GM12878 (cell line): Measurements from ENCODE around the gene BCAN. TPM values are rescaled to one million over a fixed set of nuclear protein-coding genes. Genes with fewer than 3 reads are reported as not detected.

Source experiments
- ATAC-seq: fragments of 200-7000 bp; cut with Tn5 transposase; 3 replicates; pipeline ENCODE4 v1.9.1; 2020; ENCODE audit warnings: mild to moderate bottlenecking, moderate library complexity
- BruUV-seq: library from RNA; stranded (reverse); fragments of 400-500 nt; replicated peaks from 2 replicates; lab custom pipeline; 2021; lab: Mats Ljungman, UMichigan
- CTCF ChIA-PET: fragments of 300-600 bp; sonication (Branson Sonifier 250); formaldehyde crosslinking; extraction: SDS; loops from one replicate; lab custom pipeline; 2021; ENCODE audit warnings: inconsistent platforms; lab: Yijun Ruan, JAX
- POLR2A ChIA-PET: fragments of 350-600 bp; formaldehyde crosslinking; extraction: SDS; loops from one replicate; lab custom pipeline; 2021; ENCODE audit warnings: inconsistent platforms; lab: Charles Lee
- RAD21 ChIA-PET: fragments of 300-600 bp; sonication (Branson Sonifier 250); formaldehyde crosslinking; loops from one replicate; lab custom pipeline; 2023; ENCODE audit warnings: antibody characterized with exemption; ENCODE audit not compliant: unreplicated experiment; lab: Charles Lee
- SMC1A ChIA-PET: fragments of 300-600 bp; sonication (Branson Sonifier 250); formaldehyde crosslinking; loops from one replicate; lab custom pipeline; 2023; ENCODE audit not compliant: unreplicated experiment, uncharacterized antibody; lab: Charles Lee
- DNase-seq: peaks from one replicate; pipeline ENCODE4 v3.0.0-alpha.2; 2011; ENCODE audit warnings: low read depth, low spot score
- FAIRE-seq: peaks from 3 replicates; lab custom pipeline; 2011; peaks lifted over from hg19 to GRCh38; lab: Jason Lieb, UNC
- H2AFZ ChIP-seq: 2 replicates; pipeline ENCODE4 v1.6.0; 2011; ENCODE audit warnings: low read depth, low read length, control low read depth; ENCODE audit not compliant: control insufficient read depth
- H3K27ac ChIP-seq: 2 replicates; pipeline ENCODE4 v1.5.1; 2011; ENCODE audit warnings: control low read depth; ENCODE audit not compliant: control insufficient read depth, insufficient read depth
- H3K27me3 ChIP-seq, 2 experiments: replicated peaks in 1 of 2; 2 replicates each; pipeline versions ENCODE4 v1.6.0 to v1.6.1; 2011; ENCODE audit warnings: low read length in 1 of 2; ENCODE audit not compliant: control insufficient read depth in 2 of 2, insufficient read depth in 2 of 2
- H3K36me3 ChIP-seq, 2 experiments: 2 replicates each; pipeline ENCODE4 v1.5.1; 2011; ENCODE audit warnings: low read length in 1 of 2; ENCODE audit not compliant: control insufficient read depth in 2 of 2, insufficient read depth in 2 of 2
- H3K4me1 ChIP-seq: 2 replicates; pipeline ENCODE4 v1.6.1; 2011; ENCODE audit warnings: mild to moderate bottlenecking, low read length, moderate library complexity, mixed read lengths; ENCODE audit not compliant: control insufficient read depth, insufficient read depth
- H3K4me2 ChIP-seq: 2 replicates; pipeline ENCODE4 v1.6.0; 2011; ENCODE audit warnings: control low read depth; ENCODE audit not compliant: control insufficient read depth, insufficient read depth
- H3K4me3 ChIP-seq: fragments of 200-600 bp; sonication (generic); 2 replicates; pipeline ENCODE4 v1.5.1; 2016
- H3K79me2 ChIP-seq: 2 replicates; pipeline ENCODE4 v1.6.0; 2011; ENCODE audit warnings: low read length; ENCODE audit not compliant: control insufficient read depth, insufficient read depth
- H3K9ac ChIP-seq: 2 replicates; pipeline ENCODE4 v1.8.0; 2011; ENCODE audit warnings: low read length, control low read depth, mixed read lengths; ENCODE audit not compliant: control insufficient read depth, insufficient read depth
- H3K9me3 ChIP-seq: replicated peaks from 3 replicates; pipeline ENCODE4 v1.5.1; 2011; ENCODE audit warnings: mild to moderate bottlenecking, low read length; ENCODE audit not compliant: control insufficient read depth, insufficient read depth
- H4K20me1 ChIP-seq: 2 replicates; pipeline ENCODE4 v1.6.0; 2011; ENCODE audit not compliant: control insufficient read depth, insufficient read depth
- MXI1 ChIP-seq: fragments of 150-350 bp; IDR thresholded peaks from 2 replicates; pipeline ENCODE4 v1.6.1; 2011; ENCODE audit warnings: low read depth, mild to moderate bottlenecking, inconsistent platforms, low read length, improper control_type of control experiment
- PAX5 ChIP-seq: IDR thresholded peaks from 2 replicates; pipeline ENCODE4 v1.6.1; 2011; ENCODE audit warnings: low read depth, low read length, borderline replicate concordance
- SUZ12 ChIP-seq: fragments of 200-600 bp; sonication (generic); IDR thresholded peaks from one replicate; pipeline ENCODE4 v1.6.1; 2018; ENCODE audit warnings: antibody characterized with exemption, mild to moderate bottlenecking; ENCODE audit not compliant: unreplicated experiment
- TCF7 ChIP-seq: IDR thresholded peaks from 2 replicates; pipeline ENCODE4 v1.6.1; 2014; ENCODE audit warnings: antibody characterized with exemption, borderline replicate concordance
- WGBS: methylation state at CpG from one replicate; pipeline ENCODE4 v1.1.6; 2016; ENCODE audit warnings: low lambda C conversion rate; ENCODE audit not compliant: insufficient replicate concordance, insufficient coverage; ENCODE audit errors: missing lambda C conversion rate; 5-methylcytosine and 5-hydroxymethylcytosine counted together
- in situ Hi-C: fragments of 300-500 bp; cut with MboI; formaldehyde crosslinking; loops from 9 replicates; pipeline ENCODE4 v1.14.3; 2018; ENCODE audit warnings: mixed read lengths
- intact Hi-C: fragments of 100-400 bp; cut with micrococcal nuclease; formaldehyde crosslinking; loops from one replicate; pipeline ENCODE4 v1.14.2; 2022; ENCODE audit not compliant: unreplicated experiment
- polyA plus RNA-seq, 11 experiments: library from polyadenylated mRNA; depleted of rRNA in 4 of 11; unstranded in 6 of 11; stranded (reverse) in 5 of 11; fragments of >200 nt; fragmentation: Nextera tagmentation in 4 of 11; fragmentation: Illumina TruSeq in 1 of 11; extraction: Ambion mirVana in 4 of 11; extraction: Trizol in 1 of 11; gene quantifications; 1 replicate in 1 of 11; 2 replicates in 10 of 11; pipeline versions ENCODE4 v1.2.1 to v1.2.3, GENCODE V29; 2011 to 2016; ENCODE audit warnings: inconsistent platforms in 2 of 11, missing spikeins in 2 of 11, low read depth in 1 of 11
- total RNA-seq, 4 experiments: library from RNA; depleted of rRNA in 3 of 4; stranded (reverse); fragments of >200 nt in 3 of 4; fragmentation: Illumina TruSeq in 1 of 4; extraction: Trizol in 1 of 4; gene quantifications; 2 replicates each; pipeline versions ENCODE4 v1.2.1 to v1.2.3, GENCODE V29; 2013 to 2021
- TF ChIP-seq, protein P1 (sequence below): IDR thresholded peaks from 2 replicates; pipeline ENCODE4 v1.6.1; 2012; ENCODE audit warnings: mild to moderate bottlenecking, low read depth, low read length

Gene BCAN
- total and polyA plus RNA-seq, 10 of the 15 experiments (the other 5 are each of a cell fraction or from before 2014, with no cell fraction given): 0.05 to 1.3 (median 0.18) TPM; not detected in 1

DNA sequence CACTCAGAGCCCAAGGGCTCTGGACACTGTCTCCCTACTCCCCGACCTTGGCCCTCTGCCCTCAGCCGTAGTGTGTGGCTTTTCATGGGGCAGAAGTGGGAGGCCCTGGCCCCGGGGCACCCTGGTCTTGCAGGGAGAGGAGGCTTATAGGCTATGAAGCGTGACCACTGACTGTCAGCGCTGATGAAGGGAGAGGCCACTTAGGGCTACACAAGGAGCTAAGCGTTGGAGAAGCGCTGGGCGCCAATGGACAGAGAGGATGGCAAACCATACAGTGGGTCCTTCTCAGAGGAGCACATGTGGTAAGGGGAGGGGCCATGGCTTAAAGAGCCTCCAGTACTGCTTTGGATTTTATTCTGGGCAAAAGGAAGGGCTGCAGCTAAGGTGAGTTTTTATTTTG, 55.6 kb downstream of the BCAN start:
- ATAC-seq (no peak), FAIRE-seq (no peak), DNase-seq (no peak)
- ChIA-PET CTCF (interaction anchor here (0.9 to 2.4 kb wide), 4 partner anchors 8 to 28 kb away, joined by 3 to 10 read pairs (median 5); no protein-coding TSS in a partner anchor), SMC1A (no interaction called here), RAD21 (interaction anchor here (1.3 kb wide), 1 partner anchor 9 kb away, joined by 4 read pairs; no protein-coding TSS in a partner anchor), POLR2A (no interaction called here)
- Histone ChIP-seq H2AFZ (no peak overlapping the region), H3K36me3 (no peaks in the 10 kb centered on the region), H3K4me1 (no peaks in the 10 kb centered on the region), H3K27ac (no peak overlapping the region), H3K27me3 (peaks cover 3 to 11% of the 10 kb centered on the region in 2 experiments; a peak in 3 of 4 replicates), H3K4me3 (no peak overlapping the region), H3K9ac (no peak overlapping the region), H3K79me2 (no peaks in the 10 kb centered on the region), H3K9me3 (no peaks in the 10 kb centered on the region), H4K20me1 (no peaks in the 10 kb centered on the region), H3K4me2 (no peak overlapping the region)
- intact Hi-C loops (no loop called here), in situ Hi-C loops (no loop called here)
- BruUV-seq: no TSS peak
- 55% methylated on average over 8 of the region's 8 CpGs for WGBS
- TF ChIP-seq TCF7: no peak
- TF ChIP-seq, protein P1, sequence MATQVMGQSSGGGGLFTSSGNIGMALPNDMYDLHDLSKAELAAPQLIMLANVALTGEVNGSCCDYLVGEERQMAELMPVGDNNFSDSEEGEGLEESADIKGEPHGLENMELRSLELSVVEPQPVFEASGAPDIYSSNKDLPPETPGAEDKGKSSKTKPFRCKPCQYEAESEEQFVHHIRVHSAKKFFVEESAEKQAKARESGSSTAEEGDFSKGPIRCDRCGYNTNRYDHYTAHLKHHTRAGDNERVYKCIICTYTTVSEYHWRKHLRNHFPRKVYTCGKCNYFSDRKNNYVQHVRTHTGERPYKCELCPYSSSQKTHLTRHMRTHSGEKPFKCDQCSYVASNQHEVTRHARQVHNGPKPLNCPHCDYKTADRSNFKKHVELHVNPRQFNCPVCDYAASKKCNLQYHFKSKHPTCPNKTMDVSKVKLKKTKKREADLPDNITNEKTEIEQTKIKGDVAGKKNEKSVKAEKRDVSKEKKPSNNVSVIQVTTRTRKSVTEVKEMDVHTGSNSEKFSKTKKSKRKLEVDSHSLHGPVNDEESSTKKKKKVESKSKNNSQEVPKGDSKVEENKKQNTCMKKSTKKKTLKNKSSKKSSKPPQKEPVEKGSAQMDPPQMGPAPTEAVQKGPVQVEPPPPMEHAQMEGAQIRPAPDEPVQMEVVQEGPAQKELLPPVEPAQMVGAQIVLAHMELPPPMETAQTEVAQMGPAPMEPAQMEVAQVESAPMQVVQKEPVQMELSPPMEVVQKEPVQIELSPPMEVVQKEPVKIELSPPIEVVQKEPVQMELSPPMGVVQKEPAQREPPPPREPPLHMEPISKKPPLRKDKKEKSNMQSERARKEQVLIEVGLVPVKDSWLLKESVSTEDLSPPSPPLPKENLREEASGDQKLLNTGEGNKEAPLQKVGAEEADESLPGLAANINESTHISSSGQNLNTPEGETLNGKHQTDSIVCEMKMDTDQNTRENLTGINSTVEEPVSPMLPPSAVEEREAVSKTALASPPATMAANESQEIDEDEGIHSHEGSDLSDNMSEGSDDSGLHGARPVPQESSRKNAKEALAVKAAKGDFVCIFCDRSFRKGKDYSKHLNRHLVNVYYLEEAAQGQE: no peak
- TF ChIP-seq SUZ12: no peak
- no peak for TF ChIP-seq MXI1
- TF ChIP-seq PAX5: no peak
